ENCODE measurements around the gene CCL11. TPM values are rescaled to one million over a fixed set of nuclear protein-coding genes. Genes with fewer than 3 reads are reported as not detected.

Gene CCL11
- total RNA-seq, 1 experiment from 2014 or later = not detected

- no TSS peak for BruUV-seq (replicated peaks)
- intact Hi-C loops (cut with micrococcal nuclease; ENCODE audit: unreplicated experiment) = no loop called here
- CTCF ChIA-PET = no interaction called here
These were observed 23.8 kb upstream of the CCL11 start for GRCh38 chr17:34261568-34262337.

GRCh38 chr17:34265711-34266110 lies 19.8 kb upstream of the CCL11 start:
- TF ChIP-seq CTCF (IDR thresholded peaks at IDR 0.05; ENCODE audit: unreplicated experiment) = no peak
- no TSS peak for BruUV-seq (replicated peaks)
- H3K27ac Mint-ChIP-seq (ENCODE audit: unreplicated experiment) = no peak overlapping the region
- intact Hi-C loops (cut with micrococcal nuclease; ENCODE audit: unreplicated experiment) = no loop called here
- H3K9me3 Mint-ChIP-seq (ENCODE audit: low read depth, unreplicated experiment) = no peaks in the 10 kb centered on the region
- no peaks in the 10 kb centered on the region for H3K36me3 Mint-ChIP-seq (ENCODE audit: insufficient read depth, unreplicated experiment)
- DNase-seq = no peak
- H3K4me3 Mint-ChIP-seq (ENCODE audit: low read depth, unreplicated experiment) = no peak overlapping the region
- H3K4me1 Mint-ChIP-seq (ENCODE audit: low read depth, unreplicated experiment) = no peaks in the 10 kb centered on the region
- peaks cover 23% of the 10 kb centered on the region for H3K27me3 Mint-ChIP-seq (ENCODE audit: unreplicated experiment)
- CTCF ChIA-PET = no interaction called here

More at GRCh38 chr17:34261568-34262337, 23.8 kb upstream of the CCL11 start:
- H3K9me3 Mint-ChIP-seq (ENCODE audit: low read depth, unreplicated experiment) = no peaks in the 10 kb centered on the region
- DNase-seq = no peak
- no peak for TF ChIP-seq CTCF (IDR thresholded peaks at IDR 0.05; ENCODE audit: unreplicated experiment)
- no peaks in the 10 kb centered on the region for H3K4me1 Mint-ChIP-seq (ENCODE audit: low read depth, unreplicated experiment)
- no peaks in the 10 kb centered on the region for H3K36me3 Mint-ChIP-seq (ENCODE audit: insufficient read depth, unreplicated experiment)
- H3K27ac Mint-ChIP-seq (ENCODE audit: unreplicated experiment) = no peak overlapping the region
- H3K27me3 Mint-ChIP-seq (ENCODE audit: unreplicated experiment) = peaks cover 35% of the 10 kb centered on the region
- H3K4me3 Mint-ChIP-seq (ENCODE audit: low read depth, unreplicated experiment) = no peak overlapping the region

GRCh38 chr17:34269969-34270368 lies 15.6 kb upstream of the CCL11 start, which contains the start of gene CCL7:
Gene CCL7 (plus strand): TSS chr17:34270221. CDS start chr17:34270291, 70 bp downstream.
- Mint-ChIP-seq H3K27ac (ENCODE audit: unreplicated experiment) (no peak within 1 kb of the TSS), H3K36me3 (ENCODE audit: insufficient read depth, unreplicated experiment) (no peaks in the 10 kb centered on the region), H3K9me3 (ENCODE audit: low read depth, unreplicated experiment) (peaks cover 2% of the 10 kb centered on the region), H3K4me1 (ENCODE audit: low read depth, unreplicated experiment) (no peaks in the 10 kb centered on the region), H3K4me3 (ENCODE audit: low read depth, unreplicated experiment) (no peak within 1 kb of the TSS), H3K27me3 (ENCODE audit: unreplicated experiment) (peaks cover 48% of the 10 kb centered on the region)
- TF ChIP-seq CTCF (IDR thresholded peaks at IDR 0.05; ENCODE audit: unreplicated experiment) = no peak
- no peak for DNase-seq
- BruUV-seq (replicated peaks) = no TSS peak
- intact Hi-C loops (cut with micrococcal nuclease; ENCODE audit: unreplicated experiment) = no loop called here
- CTCF ChIA-PET = no interaction called here

GRCh38 chr17:34275881-34276280 lies 9.7 kb upstream of the CCL11 start:
- Mint-ChIP-seq H3K36me3 (ENCODE audit: insufficient read depth, unreplicated experiment) (no peaks in the 10 kb centered on the region), H3K4me1 (ENCODE audit: low read depth, unreplicated experiment) (no peaks in the 10 kb centered on the region), H3K9me3 (ENCODE audit: low read depth, unreplicated experiment) (peaks cover 2% of the 10 kb centered on the region), H3K27me3 (ENCODE audit: unreplicated experiment) (peaks cover 64% of the 10 kb centered on the region), H3K4me3 (ENCODE audit: low read depth, unreplicated experiment) (no peak overlapping the region), H3K27ac (ENCODE audit: unreplicated experiment) (no peak overlapping the region)
- DNase-seq = no peak
- no peak for TF ChIP-seq CTCF (IDR thresholded peaks at IDR 0.05; ENCODE audit: unreplicated experiment)
- intact Hi-C loops (cut with micrococcal nuclease; ENCODE audit: unreplicated experiment) = no loop called here
- no TSS peak for BruUV-seq (replicated peaks)
- CTCF ChIA-PET = no interaction called here
